HepG2 (cell line): ENCODE results near the gene TACO1. TPM values are rescaled to one million over a fixed set of nuclear protein-coding genes. Genes with fewer than 3 reads are reported as not detected.

ENCODE experiments used
- ATAC-seq: fragments of 200-7000 bp; cut with Tn5 transposase; 3 replicates; pipeline ENCODE4 v1.9.1; 2020; ENCODE audit warnings: mild to moderate bottlenecking, moderate library complexity
- BruUV-seq: library from RNA; stranded (reverse); fragments of 400-500 nt; replicated peaks from 2 replicates; lab custom pipeline; 2021; lab: Mats Ljungman, UMichigan
- CTCF ChIA-PET: fragments of 300-600 bp; formaldehyde crosslinking; extraction: SDS; loops from one replicate; lab custom pipeline; 2021; ENCODE audit warnings: low total read pairs, inconsistent platforms, low intra/inter-chr PET ratio; lab: Yijun Ruan, JAX
- POLR2A ChIA-PET: fragments of 350-600 bp; sonication (Branson Sonifier 250); formaldehyde crosslinking; loops from one replicate; lab custom pipeline; 2020; ENCODE audit warnings: antibody characterized with exemption, inconsistent platforms; lab: Yijun Ruan, JAX
- DNase-seq: peaks from one replicate; pipeline ENCODE4 v3.0.0-alpha.2; 2015; ENCODE audit warnings: low spot score
- FAIRE-seq: peaks from 3 replicates; lab custom pipeline; 2011; peaks lifted over from hg19 to GRCh38; lab: Jason Lieb, UNC
- H2AFZ ChIP-seq: one replicate; pipeline ENCODE4 v1.6.1; 2011; ENCODE audit warnings: low read length, inconsistent platforms
- H3K27ac ChIP-seq: fragments of 300-600 bp; 3 replicates; pipeline ENCODE4 v1.8.0; 2011; ENCODE audit warnings: mixed run types, mild to moderate bottlenecking, mixed read lengths, low read length, inconsistent platforms; ENCODE audit not compliant: insufficient read depth; ENCODE audit errors: extremely low read length
- H3K27me3 ChIP-seq, 2 experiments: fragments of 200-600 bp in 1 of 2; 2 replicates in 1 of 2; 3 replicates in 1 of 2; pipeline versions ENCODE4 v1.6.0 to v1.8.0; 2011; ENCODE audit warnings: low read length in 2 of 2, mild to moderate bottlenecking in 2 of 2, moderate library complexity in 2 of 2, inconsistent platforms in 1 of 2; ENCODE audit not compliant: insufficient read depth in 2 of 2, control insufficient read depth in 1 of 2
- H3K36me3 ChIP-seq, 2 experiments: fragments of 200-600 bp in 1 of 2; replicated peaks in 1 of 2; 2 replicates in 1 of 2; 3 replicates in 1 of 2; pipeline versions ENCODE4 v1.5.1 to v1.8.0; 2011; ENCODE audit warnings: low read length in 2 of 2, inconsistent platforms in 1 of 2; ENCODE audit not compliant: insufficient read depth in 2 of 2, control insufficient read depth in 1 of 2
- H3K4me1 ChIP-seq: 2 replicates; pipeline ENCODE4 v1.5.1; 2012; ENCODE audit warnings: low read length, inconsistent platforms; ENCODE audit not compliant: insufficient read depth
- H3K4me2 ChIP-seq: 2 replicates; pipeline ENCODE4 v1.6.0; 2011; ENCODE audit warnings: low read depth, low read length, inconsistent platforms
- H3K4me3 ChIP-seq, 3 experiments: fragments of 200-600 bp in 1 of 3; sonication (generic), shearing (Covaris generic) in 1 of 3; replicated peaks in 1 of 3; 2 replicates each; pipeline ENCODE4 v1.5.1; 2011 to 2016; ENCODE audit warnings: low read length in 3 of 3, inconsistent platforms in 2 of 3, low read depth in 2 of 3, mild to moderate bottlenecking in 2 of 3, control low read depth in 1 of 3, mixed read lengths in 1 of 3; ENCODE audit not compliant: insufficient read depth in 1 of 3
- H3K79me2 ChIP-seq: one replicate; pipeline ENCODE4 v1.6.1; 2011; ENCODE audit warnings: low read length, inconsistent platforms; ENCODE audit not compliant: insufficient read depth
- H3K9ac ChIP-seq: 2 replicates; pipeline ENCODE4 v1.6.0; 2011; ENCODE audit warnings: mild to moderate bottlenecking, low read depth, low read length, inconsistent platforms; ENCODE audit not compliant: insufficient read depth
- H3K9me3 ChIP-seq: 2 replicates; pipeline ENCODE4 v1.5.1; 2012; ENCODE audit warnings: mild to moderate bottlenecking, low read length
- H4K20me1 ChIP-seq: 2 replicates; pipeline ENCODE4 v1.6.0; 2011; ENCODE audit warnings: inconsistent platforms, mild to moderate bottlenecking, low read length, moderate library complexity; ENCODE audit not compliant: insufficient read depth
- FOXJ3 ChIP-seq: sonication (generic); formaldehyde crosslinking; IDR thresholded peaks from 2 replicates; pipeline ENCODE4 v1.4.0; 2020; ENCODE audit warnings: missing genetic modification reagents, mild to moderate bottlenecking, borderline replicate concordance
- HDAC6 ChIP-seq: fragments of 200-600 bp; sonication (generic); IDR thresholded peaks from 2 replicates; pipeline ENCODE4 v1.7.0; 2017; ENCODE audit warnings: mild to moderate bottlenecking, antibody characterized with exemption, low read length, low read depth
- HMG20A ChIP-seq: IDR thresholded peaks from 2 replicates; pipeline ENCODE4 v1.6.1; 2016; ENCODE audit warnings: borderline replicate concordance
- IRF2 ChIP-seq: IDR thresholded peaks from 2 replicates; pipeline ENCODE4 v1.6.1; 2018; ENCODE audit warnings: missing genetic modification reagents, missing compliant biosample characterization
- MAF1 ChIP-seq: sonication (generic); formaldehyde crosslinking; IDR thresholded peaks from 2 replicates; pipeline ENCODE4 v1.5.0; 2020; ENCODE audit warnings: missing genetic modification reagents, borderline replicate concordance
- POGZ ChIP-seq: sonication (generic); formaldehyde crosslinking; IDR thresholded peaks from 2 replicates; pipeline ENCODE4 v1.4.0; 2020; ENCODE audit warnings: mild to moderate bottlenecking, missing genetic modification reagents
- RNF219 ChIP-seq: sonication (generic); formaldehyde crosslinking; IDR thresholded peaks from 2 replicates; pipeline ENCODE4 v1.5.0; 2020; ENCODE audit warnings: mild to moderate bottlenecking, missing genetic modification reagents
- SMC3 ChIP-seq: IDR thresholded peaks from 2 replicates; pipeline ENCODE4 v1.6.1; 2011; ENCODE audit warnings: low read length, improper control_type of control experiment
- ZNF230 ChIP-seq: sonication (generic); formaldehyde crosslinking; IDR thresholded peaks from 2 replicates; pipeline ENCODE4 v1.4.0; 2020; ENCODE audit warnings: mild to moderate bottlenecking, missing genetic modification reagents
- ZNF280D ChIP-seq: sonication (generic); formaldehyde crosslinking; IDR thresholded peaks from 2 replicates; pipeline ENCODE4 v1.5.1; 2020; ENCODE audit warnings: mild to moderate bottlenecking, missing genetic modification reagents
- ZNF292 ChIP-seq: sonication (generic); formaldehyde crosslinking; IDR thresholded peaks from 2 replicates; pipeline ENCODE4 v1.8.1; 2022; ENCODE audit warnings: mild to moderate bottlenecking, low read depth, missing genetic modification reagents, borderline replicate concordance
- ZNF597 ChIP-seq: sonication (generic); formaldehyde crosslinking; IDR thresholded peaks from 2 replicates; pipeline ENCODE4 v1.5.0; 2020; ENCODE audit warnings: missing genetic modification reagents
- ZNF614 ChIP-seq: IDR thresholded peaks from 2 replicates; pipeline ENCODE4 v1.6.1; 2018; ENCODE audit warnings: missing biosample characterization, missing genetic modification reagents, inconsistent platforms, borderline replicate concordance
- ZNF775 ChIP-seq: sonication (generic); formaldehyde crosslinking; IDR thresholded peaks from 2 replicates; pipeline ENCODE4 v1.4.0; 2020; ENCODE audit warnings: missing genetic modification reagents, mild to moderate bottlenecking, moderate library complexity, borderline replicate concordance
- WGBS: methylation state at CpG from one replicate; pipeline ENCODE4 v1.1.6; 2017; ENCODE audit warnings: low lambda C conversion rate; 5-methylcytosine and 5-hydroxymethylcytosine counted together
- in situ Hi-C: cut with HindIII; loops from 2 replicates; pipeline ENCODE4 v1.10.0; 2017; ENCODE audit warnings: low pct_unique_long_range_greater_than_20kb; ENCODE audit not compliant: extremely low pct_ligation_motif_present
- intact Hi-C: fragments of 100-400 bp; cut with micrococcal nuclease; formaldehyde crosslinking; loops from one replicate; pipeline ENCODE4 v1.10.0; 2022; ENCODE audit not compliant: unreplicated experiment
- polyA plus RNA-seq, 8 experiments: library from polyadenylated mRNA; depleted of rRNA in 3 of 8; stranded (reverse) in 7 of 8; unstranded in 1 of 8; fragments of >200 nt; fragmentation: Illumina TruSeq in 4 of 8; extraction: Trizol in 4 of 8; gene quantifications; 2 replicates each; pipeline versions ENCODE4 v1.2.1 to v1.2.3, GENCODE V29; 2011 to 2016; ENCODE audit warnings: low read depth in 4 of 8, missing spikeins in 1 of 8, mixed read lengths in 1 of 8; ENCODE audit not compliant: insufficient read depth in 1 of 8
- total RNA-seq, 5 experiments: library from RNA; depleted of rRNA; stranded (reverse); fragments of >200 nt; fragmentation: Illumina TruSeq; extraction: Trizol; gene quantifications; 2 replicates each; pipeline ENCODE4 v1.2.3, GENCODE V29; 2016; ENCODE audit warnings: low read depth in 1 of 5

Gene TACO1
- total and polyA plus RNA-seq, 2 of the 13 experiments (the other 11 are each of a cell fraction or from before 2014, with no cell fraction given) = 34.7 to 53.6 TPM

GRCh38 chr17:63621684-63622573, 21.2 kb downstream of the TACO1 start, which contains the start of gene MAP3K3:
TSS of gene MAP3K3 (plus strand) at chr17:63622417. CDS start at chr17:63622760, 343 bp downstream.
- peak within 1 kb of the TSS; percentile 77 for H3K9ac ChIP-seq
- H3K27me3 ChIP-seq = peaks cover 0 to 4% of the 10 kb centered on the region in 2 experiments; a peak in 1 of 5 replicates
- H3K79me2 ChIP-seq = peaks cover 35% of the 10 kb centered on the region
- no peaks in the 10 kb centered on the region for H3K36me3 ChIP-seq
- peaks cover 7% of the 10 kb centered on the region; the same call in 1 of the 2 replicates for H4K20me1 ChIP-seq
- 2% methylated on average over 34 of the region's 75 CpGs for WGBS
- intact Hi-C loops = loop anchor here (1.0 to 5.0 kb wide), 3 partner anchors 43 to 72 kb away; partner anchors contain the start of gene DCAF7
- ATAC-seq (peak; percentile 95), DNase-seq (peak; percentile 100), FAIRE-seq (peak; percentile 87)
- H3K9me3 ChIP-seq = no peaks in the 10 kb centered on the region
- peak within 1 kb of the TSS; percentile 1 for H2AFZ ChIP-seq
- BruUV-seq = no TSS peak
- in situ Hi-C loops = no loop called here
- POLR2A ChIA-PET = interaction anchor here (0.6 to 2.4 kb wide), 30 partner anchors 10 to 523 kb away, joined by 3 to 47 read pairs (median 6); partner anchors contain the start of genes CCDC47, DCAF7, DDX42 and LIMD2
- H3K4me3 ChIP-seq = peak within 1 kb of the TSS; percentile 80 to 97 (median 85)
- peaks cover 43% of the 10 kb centered on the region for H3K4me1 ChIP-seq
- CTCF ChIA-PET = no interaction called here
- peak within 1 kb of the TSS; percentile 86 for H3K4me2 ChIP-seq
- peak within 1 kb of the TSS; percentile 42 for H3K27ac ChIP-seq
- TF ChIP-seq SMC3 (no peak), IRF2 (CRISPR knock-in tag) (no peak), MAF1 (peak; percentile 86; the same call in 1 of the 2 replicates), FOXJ3 (peak; percentile 27; the same call in 1 of the 2 replicates), ZNF230 (CRISPR knock-in tag) (peak; percentile 92), ZNF614 (CRISPR knock-in tag) (peak; percentile 83), HDAC6 (no peak), RNF219 (CRISPR knock-in tag) (no peak), ZNF280D (peak; percentile 92), POGZ (CRISPR knock-in tag) (peak; percentile 85), HMG20A (no peak), ZNF775 (CRISPR knock-in tag) (no peak), ZNF597 (CRISPR knock-in tag) (no peak), ZNF292 (CRISPR knock-in tag) (peak; percentile 92)
